Right forelimb (tissue), 1 donor: Measurements from ENCODE around the gene POP4.

ENCODE experiments used
- DNase-seq: peaks from one replicate; pipeline ENCODE4 v3.0.0-alpha.2; 2018

Gene POP4

GRCh38 chr19:29577649-29577963 is 28.5 kb upstream of the POP4 start:
- no peak for DNase-seq

- no peak for DNase-seq
Observed at GRCh38 chr19:29578349-29578748, 27.7 kb upstream of the POP4 start.

- DNase-seq: no peak
Observed at GRCh38 chr19:29579308-29579910, 26.7 kb upstream of the POP4 start.

GRCh38 chr19:29581398-29581797 is 24.7 kb upstream of the POP4 start:
- no peak for DNase-seq

GRCh38 chr19:29583196-29583999 is 22.7 kb upstream of the POP4 start:
- no peak for DNase-seq

GRCh38 chr19:29586401-29586800 is 19.7 kb upstream of the POP4 start:
- DNase-seq: no peak

- no peak for DNase-seq
Observed at GRCh38 chr19:29587059-29587458, 19.0 kb upstream of the POP4 start.

GRCh38 chr19:29587518-29587986 is 18.5 kb upstream of the POP4 start:
- DNase-seq: no peak

GRCh38 chr19:29588095-29588494 is 18.0 kb upstream of the POP4 start:
- no peak for DNase-seq

GRCh38 chr19:29590278-29590677 is 15.8 kb upstream of the POP4 start:
- DNase-seq: no peak

GRCh38 chr19:29591670-29592069 is 14.4 kb upstream of the POP4 start:
- DNase-seq: no peak

GRCh38 chr19:29593869-29594268 is 12.2 kb upstream of the POP4 start:
- no peak for DNase-seq

GRCh38 chr19:29596080-29596727 is 9.9 kb upstream of the POP4 start:
- DNase-seq: no peak

- DNase-seq: no peak
Observed at GRCh38 chr19:29596885-29597525, 9.1 kb upstream of the POP4 start.

GRCh38 chr19:29598036-29598435 is 8.0 kb upstream of the POP4 start:
- DNase-seq: no peak

- no peak for DNase-seq
Observed at GRCh38 chr19:29598496-29598895, 7.6 kb upstream of the POP4 start.

- DNase-seq: no peak
Observed at GRCh38 chr19:29603308-29603707, 2.8 kb upstream of the POP4 start.

- no peak for DNase-seq
Observed at GRCh38 chr19:29606420-29606747, 301 bp downstream of the POP4 start.

GRCh38 chr19:29609636-29610035 is 3.6 kb downstream of the POP4 start:
- DNase-seq: peak; percentile 19

GRCh38 chr19:29610213-29610573 is 4.1 kb downstream of the POP4 start:
- DNase-seq: no peak

- peak; percentile 83 for DNase-seq
Observed at GRCh38 chr19:29610574-29611271, 4.6 kb downstream of the POP4 start.

GRCh38 chr19:29612121-29612520 is 6.0 kb downstream of the POP4 start:
- DNase-seq: no peak
